Keratinocyte (primary cell): ENCODE measurements around the gene C2CD3. TPM values are rescaled to one million over a fixed set of nuclear protein-coding genes. Genes with fewer than 3 reads are reported as not detected.

Experiments used
- DNase-seq: peaks from one replicate; pipeline ENCODE4 v3.0.0-alpha.2; 2011; ENCODE audit warnings: low read depth, missing footprints, low spot score
- FAIRE-seq: peaks from 2 replicates; lab custom pipeline; 2011; peaks lifted over from hg19 to GRCh38; lab: Jason Lieb, UNC
- H2AFZ ChIP-seq: 2 replicates; pipeline ENCODE4 v1.6.0; 2012; ENCODE audit warnings: low read length, control low read depth, inconsistent platforms; ENCODE audit not compliant: control insufficient read depth
- H3K27ac ChIP-seq: 2 replicates; pipeline ENCODE4 v1.5.1; 2011; ENCODE audit warnings: low read length; ENCODE audit not compliant: control insufficient read depth, insufficient read depth
- H3K27me3 ChIP-seq: 3 replicates; pipeline ENCODE4 v1.6.0; 2011; ENCODE audit warnings: low read length; ENCODE audit not compliant: control insufficient read depth, insufficient read depth; ENCODE audit errors: extremely low read depth
- H3K36me3 ChIP-seq, 2 experiments: 2 replicates in 1 of 2; 3 replicates in 1 of 2; pipeline ENCODE4 v1.5.1; 2011; ENCODE audit warnings: low read length in 2 of 2, mild to moderate bottlenecking in 1 of 2; ENCODE audit not compliant: control insufficient read depth in 2 of 2, insufficient read depth in 2 of 2; ENCODE audit errors: extremely low read depth in 1 of 2
- H3K4me1 ChIP-seq: 3 replicates; pipeline ENCODE4 v1.5.1; 2011; ENCODE audit warnings: low read length; ENCODE audit not compliant: control insufficient read depth, insufficient read depth; ENCODE audit errors: extremely low read depth
- H3K4me2 ChIP-seq: 3 replicates; pipeline ENCODE4 v1.6.0; 2011; ENCODE audit warnings: low read depth, low read length; ENCODE audit not compliant: control insufficient read depth, insufficient read depth; ENCODE audit errors: extremely low read depth
- H3K4me3 ChIP-seq, 3 experiments: fragments of 200-600 bp in 1 of 3; sonication (generic) in 1 of 3; 2 replicates in 2 of 3; 3 replicates in 1 of 3; pipeline ENCODE4 v1.5.1; 2011 to 2016; ENCODE audit warnings: low read length in 3 of 3, mild to moderate bottlenecking in 3 of 3, control low read depth in 2 of 3, inconsistent platforms in 1 of 3, low read depth in 1 of 3, mixed read lengths in 1 of 3, mixed run types in 1 of 3, moderate library complexity in 1 of 3; ENCODE audit not compliant: control insufficient read depth in 2 of 3, insufficient read depth in 2 of 3; ENCODE audit errors: extremely low read depth in 1 of 3
- H3K79me2 ChIP-seq: 2 replicates; pipeline ENCODE4 v1.6.0; 2012; ENCODE audit warnings: low read length; ENCODE audit not compliant: control insufficient read depth, insufficient read depth
- H3K9ac ChIP-seq: 3 replicates; pipeline ENCODE4 v1.6.0; 2011; ENCODE audit warnings: low read length; ENCODE audit not compliant: control insufficient read depth, insufficient read depth; ENCODE audit errors: extremely low read depth
- H3K9me1 ChIP-seq: 3 replicates; pipeline ENCODE4 v1.6.0; 2011; ENCODE audit warnings: low read length; ENCODE audit not compliant: control insufficient read depth, insufficient read depth; ENCODE audit errors: extremely low read depth
- H3K9me3 ChIP-seq: 2 replicates; pipeline ENCODE4 v1.5.1; 2012; ENCODE audit warnings: low read depth, low read length; ENCODE audit not compliant: control insufficient read depth
- H4K20me1 ChIP-seq: 3 replicates; pipeline ENCODE4 v1.6.0; 2011; ENCODE audit warnings: low read length; ENCODE audit not compliant: control insufficient read depth, insufficient read depth; ENCODE audit errors: extremely low read depth
- CTCF ChIP-seq, 3 experiments: IDR thresholded peaks in 1 of 3; conservative IDR thresholded peaks in 1 of 3; optimal IDR thresholded peaks in 1 of 3; 2 replicates in 2 of 3; 3 replicates in 1 of 3; pipeline versions ENCODE3 to v1.5.1; 2011; ENCODE audit warnings: low read length in 3 of 3, mild to moderate bottlenecking in 3 of 3, moderate library complexity in 2 of 3, control low read depth in 1 of 3, inconsistent platforms in 1 of 3; ENCODE audit not compliant: insufficient read depth in 2 of 3; ENCODE audit errors: extremely low read depth in 1 of 3
- EZH2 ChIP-seq: IDR thresholded peaks from one replicate; pipeline ENCODE4 v1.6.1; 2012; ENCODE audit warnings: inconsistent platforms, mild to moderate bottlenecking, low read length, moderate library complexity
- dilution Hi-C: fragments of 300-500 bp; cut with MboI; formaldehyde crosslinking; loops from one replicate; pipeline ENCODE4 v1.7.0; 2020; ENCODE audit warnings: low sequenced_read_pairs; ENCODE audit not compliant: extremely low pct_ligation_motif_present
- polyA plus RNA-seq, 5 experiments: library from polyadenylated mRNA; depleted of rRNA in 3 of 5; stranded (reverse) in 3 of 5; stranded (forward) in 1 of 5; unstranded in 1 of 5; fragments of >200 nt; gene quantifications; 1 replicate in 1 of 5; 2 replicates in 3 of 5; 3 replicates in 1 of 5; pipeline versions ENCODE4 v1.2.1 to v1.2.3, GENCODE V29; 2011 to 2012; ENCODE audit warnings: missing spikeins in 2 of 5, low read depth in 1 of 5, low replicate concordance in 1 of 5

Gene C2CD3
- polyA plus RNA-seq, 1 donor (not counting 4 experiments of a cell fraction or from before 2014, with no cell fraction given): 9.8 TPM

- H3K27ac ChIP-seq: no peak overlapping the region
- dilution Hi-C loops: no loop called here
- no peaks in the 10 kb centered on the region for H3K4me1 ChIP-seq
- no peak overlapping the region for H3K4me3 ChIP-seq
- no peak overlapping the region for H2AFZ ChIP-seq
- DNase-seq: no peak
- H3K9ac ChIP-seq: no peak overlapping the region
- no peak for TF ChIP-seq CTCF (optimal IDR thresholded peaks at IDR 0.05 in 1 of 3, IDR thresholded peaks at IDR 0.05 in 1 of 3, conservative IDR thresholded peaks at IDR 0.05 in 1 of 3; ENCODE audit: extremely low read depth in 1 of 3, insufficient read depth in 2 of 3, low read length in 3 of 3)
- no peaks in the 10 kb centered on the region for H3K79me2 ChIP-seq
- no peak for FAIRE-seq
- no peaks in the 10 kb centered on the region for H4K20me1 ChIP-seq
- H3K36me3 ChIP-seq: peaks cover 7 to 8% of the 10 kb centered on the region in 2 experiments
- no peaks in the 10 kb centered on the region for H3K9me1 ChIP-seq
- H3K4me2 ChIP-seq: no peak overlapping the region
- no peaks in the 10 kb centered on the region for H3K9me3 ChIP-seq
- no peaks in the 10 kb centered on the region for H3K27me3 ChIP-seq
Measured at GRCh38 chr11:74212533-74212932, 41.7 kb upstream of the C2CD3 start.

GRCh38 chr11:74208507-74208906 lies 37.7 kb upstream of the C2CD3 start:
- H3K9me1 ChIP-seq: no peaks in the 10 kb centered on the region
- no peak overlapping the region for H3K4me2 ChIP-seq
- no peak for TF ChIP-seq CTCF (optimal IDR thresholded peaks at IDR 0.05 in 1 of 3, IDR thresholded peaks at IDR 0.05 in 1 of 3, conservative IDR thresholded peaks at IDR 0.05 in 1 of 3; ENCODE audit: extremely low read depth in 1 of 3, insufficient read depth in 2 of 3, low read length in 3 of 3)
- TF ChIP-seq EZH2: no peak
- no peaks in the 10 kb centered on the region for H3K79me2 ChIP-seq
- no peak for FAIRE-seq
- no peaks in the 10 kb centered on the region for H4K20me1 ChIP-seq
- no peak overlapping the region for H3K27ac ChIP-seq
- H3K4me1 ChIP-seq: no peaks in the 10 kb centered on the region
- H3K27me3 ChIP-seq: no peaks in the 10 kb centered on the region
- no peak overlapping the region for H3K9ac ChIP-seq
- dilution Hi-C loops: no loop called here
- DNase-seq: no peak
- no peak overlapping the region for H3K4me3 ChIP-seq
- no peak overlapping the region for H2AFZ ChIP-seq
- H3K9me3 ChIP-seq: no peaks in the 10 kb centered on the region
- H3K36me3 ChIP-seq: peaks cover 8 to 17% of the 10 kb centered on the region in 2 experiments
